Parathyroid adenoma (tissue), 2 donors: Measurements from ENCODE around the gene FSTL4.

Experiments
- H2AFZ ChIP-seq: fragments of 300-600 bp; sonication (generic); one replicate; pipeline ENCODE4 v1.7.0; 2017; ENCODE audit warnings: antibody characterized with exemption, mild to moderate bottlenecking
- H3K27ac ChIP-seq: fragments of 300-600 bp; sonication (generic); one replicate; pipeline ENCODE4 v1.7.0; 2017
- H3K27me3 ChIP-seq: fragments of 300-600 bp; sonication (generic); one replicate; pipeline ENCODE4 v1.7.0; 2017; ENCODE audit warnings: low read length; ENCODE audit not compliant: control insufficient read depth, insufficient read depth
- H3K36me3 ChIP-seq: fragments of 300-600 bp; sonication (generic); one replicate; pipeline ENCODE4 v1.7.0; 2017; ENCODE audit warnings: low read length; ENCODE audit not compliant: control insufficient read depth, insufficient read depth
- H3K4me1 ChIP-seq: fragments of 300-600 bp; sonication (generic); one replicate; pipeline ENCODE4 v1.7.0; 2017; ENCODE audit warnings: control low read depth
- H3K4me2 ChIP-seq: fragments of 300-600 bp; sonication (generic); one replicate; pipeline ENCODE4 v1.7.0; 2017; ENCODE audit warnings: low read length
- H3K4me3 ChIP-seq: fragments of 300-600 bp; sonication (generic); one replicate; pipeline ENCODE4 v1.7.0; 2017; ENCODE audit warnings: low read depth, low read length
- H3K79me2 ChIP-seq: fragments of 300-600 bp; sonication (generic); one replicate; pipeline ENCODE4 v1.7.0; 2017; ENCODE audit warnings: control low read depth
- H3K9ac ChIP-seq: fragments of 300-600 bp; sonication (generic); one replicate; pipeline ENCODE4 v1.7.0; 2017; ENCODE audit warnings: mild to moderate bottlenecking
- H3K9me3 ChIP-seq: fragments of 300-600 bp; sonication (generic); one replicate; pipeline ENCODE4 v1.7.0; 2017; ENCODE audit warnings: low read length; ENCODE audit not compliant: control insufficient read depth
- TF ChIP-seq, protein P1 (sequence below): fragments of 300-600 bp; sonication (generic); IDR thresholded peaks from one replicate; pipeline ENCODE4 v1.7.0; 2017; ENCODE audit warnings: antibody characterized with exemption, mild to moderate bottlenecking
- donor health status: primary hyperparathyroidism.

FSTL4 gene

DNA sequence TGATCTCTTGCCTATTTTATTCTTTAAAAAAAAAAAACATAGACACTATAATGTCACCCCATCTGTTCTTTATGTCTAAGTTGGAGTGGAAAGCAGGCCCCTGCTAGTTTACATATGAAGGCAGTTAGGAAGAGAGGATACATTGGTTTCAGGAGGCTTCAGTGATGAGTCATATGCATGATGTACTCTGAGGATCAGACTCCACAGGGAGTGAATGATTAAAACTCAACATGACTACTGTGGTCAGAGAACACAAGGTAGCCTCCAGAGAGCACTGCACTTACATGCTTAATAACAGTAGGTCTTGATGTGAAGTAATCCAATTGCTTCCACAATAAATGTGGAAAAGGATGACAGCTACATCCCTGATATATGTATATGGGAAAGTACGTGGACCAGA lies 22.7 kb upstream of the FSTL4 start:
- Histone ChIP-seq H3K4me2 (no peak overlapping the region), H3K4me1 (no peaks in the 10 kb centered on the region), H3K27me3 (no peaks in the 10 kb centered on the region), H3K4me3 (no peak overlapping the region), H3K9ac (no peak overlapping the region), H3K36me3 (no peaks in the 10 kb centered on the region), H3K27ac (no peak overlapping the region), H3K9me3 (no peaks in the 10 kb centered on the region), H3K79me2 (no peaks in the 10 kb centered on the region), H2AFZ (no peak overlapping the region)
- TF ChIP-seq, protein P1, sequence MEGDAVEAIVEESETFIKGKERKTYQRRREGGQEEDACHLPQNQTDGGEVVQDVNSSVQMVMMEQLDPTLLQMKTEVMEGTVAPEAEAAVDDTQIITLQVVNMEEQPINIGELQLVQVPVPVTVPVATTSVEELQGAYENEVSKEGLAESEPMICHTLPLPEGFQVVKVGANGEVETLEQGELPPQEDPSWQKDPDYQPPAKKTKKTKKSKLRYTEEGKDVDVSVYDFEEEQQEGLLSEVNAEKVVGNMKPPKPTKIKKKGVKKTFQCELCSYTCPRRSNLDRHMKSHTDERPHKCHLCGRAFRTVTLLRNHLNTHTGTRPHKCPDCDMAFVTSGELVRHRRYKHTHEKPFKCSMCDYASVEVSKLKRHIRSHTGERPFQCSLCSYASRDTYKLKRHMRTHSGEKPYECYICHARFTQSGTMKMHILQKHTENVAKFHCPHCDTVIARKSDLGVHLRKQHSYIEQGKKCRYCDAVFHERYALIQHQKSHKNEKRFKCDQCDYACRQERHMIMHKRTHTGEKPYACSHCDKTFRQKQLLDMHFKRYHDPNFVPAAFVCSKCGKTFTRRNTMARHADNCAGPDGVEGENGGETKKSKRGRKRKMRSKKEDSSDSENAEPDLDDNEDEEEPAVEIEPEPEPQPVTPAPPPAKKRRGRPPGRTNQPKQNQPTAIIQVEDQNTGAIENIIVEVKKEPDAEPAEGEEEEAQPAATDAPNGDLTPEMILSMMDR, result no peak

- Histone ChIP-seq H2AFZ (no peak overlapping the region), H3K9ac (no peak overlapping the region), H3K9me3 (no peaks in the 10 kb centered on the region), H3K4me2 (no peak overlapping the region), H3K36me3 (no peaks in the 10 kb centered on the region), H3K27me3 (no peaks in the 10 kb centered on the region), H3K4me3 (no peak overlapping the region), H3K79me2 (no peaks in the 10 kb centered on the region), H3K27ac (no peak overlapping the region), H3K4me1 (no peaks in the 10 kb centered on the region)
- TF ChIP-seq, protein P1, result no peak
Measured at GRCh38 chr5:133627180-133627579, 14.8 kb upstream of the FSTL4 start.

DNA sequence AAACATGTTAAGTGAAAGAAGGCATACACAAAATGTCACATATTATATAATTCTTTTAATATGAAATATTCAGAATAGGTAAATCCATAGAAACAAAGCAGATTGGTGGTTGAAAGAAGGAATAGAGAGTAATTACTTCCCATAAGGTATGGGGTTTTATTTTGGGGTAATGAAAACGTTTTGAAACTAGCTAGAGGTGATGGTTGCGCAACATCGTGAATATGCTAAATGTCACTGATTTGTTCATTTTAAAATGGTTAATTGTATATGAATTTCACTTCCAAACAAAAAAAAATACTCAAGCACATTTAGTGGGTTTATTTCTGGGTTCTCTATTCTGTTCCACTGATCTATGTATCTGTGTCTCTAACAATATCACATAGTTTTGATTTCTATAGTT lies 12.0 kb upstream of the FSTL4 start:
- H3K27ac ChIP-seq, result no peak overlapping the region
- no peak overlapping the region for H2AFZ ChIP-seq
- H3K4me3 ChIP-seq, result no peak overlapping the region
- H3K27me3 ChIP-seq, result no peaks in the 10 kb centered on the region
- TF ChIP-seq, protein P1, result no peak
- no peaks in the 10 kb centered on the region for H3K79me2 ChIP-seq
- H3K4me1 ChIP-seq, result no peaks in the 10 kb centered on the region
- no peaks in the 10 kb centered on the region for H3K36me3 ChIP-seq
- H3K4me2 ChIP-seq, result no peak overlapping the region
- no peaks in the 10 kb centered on the region for H3K9me3 ChIP-seq
- no peak overlapping the region for H3K9ac ChIP-seq

DNA sequence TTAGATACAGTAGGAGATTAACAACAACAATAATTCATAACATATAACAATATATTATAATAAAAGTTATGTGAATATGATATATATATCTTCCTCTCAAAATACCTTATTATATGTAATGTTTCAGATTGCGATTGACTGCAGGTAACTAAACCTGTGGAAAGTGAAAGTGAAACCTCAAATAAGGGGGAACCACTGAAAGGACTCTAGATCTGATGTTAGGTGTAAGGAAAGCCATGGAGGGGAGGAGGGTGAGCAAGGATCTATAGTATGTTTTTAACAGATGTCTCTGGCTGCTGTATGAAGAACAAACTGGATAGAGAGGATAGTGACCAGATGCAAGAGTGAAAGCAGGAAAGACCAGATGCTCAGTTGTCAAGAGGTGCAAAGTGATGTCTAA lies 5.8 kb upstream of the FSTL4 start:
- Histone ChIP-seq H3K4me3 (no peak overlapping the region), H3K27ac (no peak overlapping the region), H3K79me2 (no peaks in the 10 kb centered on the region), H2AFZ (no peak overlapping the region), H3K4me1 (peaks cover 8% of the 10 kb centered on the region), H3K9ac (no peak overlapping the region), H3K4me2 (no peak overlapping the region), H3K27me3 (no peaks in the 10 kb centered on the region), H3K36me3 (no peaks in the 10 kb centered on the region), H3K9me3 (no peaks in the 10 kb centered on the region)
- TF ChIP-seq, protein P1, result no peak

DNA sequence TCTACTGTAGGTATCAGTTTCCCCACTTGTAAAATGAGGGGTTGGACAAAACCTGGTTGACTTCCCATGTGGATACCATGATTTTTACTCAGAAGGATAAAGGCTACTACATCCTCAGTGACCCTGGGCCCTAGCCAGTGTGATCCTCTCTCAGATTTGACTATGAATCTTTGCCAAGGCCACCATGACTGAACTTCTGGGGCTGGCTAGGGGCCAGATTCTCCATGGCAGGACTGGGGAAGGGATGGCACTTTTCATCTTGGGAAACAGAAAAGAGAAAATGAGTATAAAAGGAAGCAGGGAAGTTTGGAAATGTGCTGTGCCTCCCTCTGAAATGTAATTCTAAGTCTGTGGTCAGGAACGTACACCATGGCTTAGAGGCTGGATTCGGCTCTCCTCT lies 1.4 kb upstream of the FSTL4 start:
- Histone ChIP-seq H3K9me3 (no peaks in the 10 kb centered on the region), H3K4me1 (peaks cover 13% of the 10 kb centered on the region), H3K4me3 (no peak overlapping the region), H3K27ac (peak overlapping the region; percentile 37), H2AFZ (peak overlapping the region; percentile 65), H3K9ac (no peak overlapping the region), H3K79me2 (no peaks in the 10 kb centered on the region), H3K4me2 (no peak overlapping the region), H3K36me3 (no peaks in the 10 kb centered on the region), H3K27me3 (no peaks in the 10 kb centered on the region)
- TF ChIP-seq, protein P1, result no peak
